MM.1S (cell line): ENCODE measurements around the gene CC2D2A.

Source experiments
- DNase-seq: peaks from one replicate; pipeline ENCODE4 v3.0.0-alpha.2; 2015
- H2AFZ ChIP-seq: fragments of 300-600 bp; sonication (generic); 2 replicates; pipeline ENCODE4 v1.6.0; 2016; ENCODE audit warnings: antibody characterized with exemption, low read length
- H3F3A ChIP-seq: fragments of 300-600 bp; sonication (generic); 2 replicates; pipeline ENCODE4 v1.6.1; 2016; ENCODE audit warnings: mild to moderate bottlenecking, antibody characterized with exemption, low read length, moderate library complexity, mixed read lengths; ENCODE audit not compliant: insufficient read depth
- H3K27ac ChIP-seq: fragments of 300-600 bp; sonication (generic); 2 replicates; pipeline ENCODE4 v1.5.1; 2016; ENCODE audit warnings: mild to moderate bottlenecking, low read length
- H3K27me3 ChIP-seq: fragments of 300-600 bp; sonication (generic); replicated peaks from 2 replicates; pipeline ENCODE4 v1.6.0; 2016; ENCODE audit warnings: low read length; ENCODE audit not compliant: insufficient read depth
- H3K36me3 ChIP-seq: fragments of 300-600 bp; sonication (generic); replicated peaks from 2 replicates; pipeline ENCODE4 v1.6.1; 2016; ENCODE audit warnings: mild to moderate bottlenecking, low read length, mixed read lengths; ENCODE audit not compliant: insufficient read depth
- H3K4me1 ChIP-seq: fragments of 300-600 bp; sonication (generic); 2 replicates; pipeline ENCODE4 v1.6.1; 2016; ENCODE audit warnings: low read length, mixed read lengths
- H3K4me2 ChIP-seq: fragments of 300-600 bp; sonication (generic); 2 replicates; pipeline ENCODE4 v1.6.0; 2016; ENCODE audit warnings: low read depth, low read length
- H3K4me3 ChIP-seq: fragments of 300-600 bp; sonication (generic); 2 replicates; pipeline ENCODE4 v1.5.1; 2016; ENCODE audit warnings: low read length, mixed read lengths
- H3K79me2 ChIP-seq: fragments of 300-600 bp; sonication (generic); 2 replicates; pipeline ENCODE4 v1.6.1; 2016; ENCODE audit warnings: mixed run types, low read length, mixed read lengths
- H3K9ac ChIP-seq: fragments of 300-600 bp; sonication (generic); 2 replicates; pipeline ENCODE4 v1.6.1; 2016; ENCODE audit warnings: low read length, mixed read lengths
- H3K9me2 ChIP-seq: fragments of 300-600 bp; sonication (generic); replicated peaks from 2 replicates; pipeline ENCODE4 v1.6.1; 2016; ENCODE audit warnings: mild to moderate bottlenecking, low read length, mixed read lengths; ENCODE audit not compliant: insufficient read depth
- H3K9me3 ChIP-seq: fragments of 300-600 bp; sonication (generic); replicated peaks from 2 replicates; pipeline ENCODE4 v1.6.1; 2016; ENCODE audit warnings: mild to moderate bottlenecking, low read length, mixed read lengths; ENCODE audit not compliant: insufficient read depth
- H4K20me1 ChIP-seq: fragments of 300-600 bp; sonication (generic); 2 replicates; pipeline ENCODE4 v1.6.1; 2016; ENCODE audit warnings: mild to moderate bottlenecking, low read length, moderate library complexity, mixed read lengths; ENCODE audit not compliant: insufficient read depth
- CTCF ChIP-seq: fragments of 300-600 bp; sonication (generic); IDR thresholded peaks from 2 replicates; pipeline ENCODE4 v1.5.1; 2016; ENCODE audit warnings: antibody characterized with exemption, low read length, mixed read lengths
- EZH2 ChIP-seq: fragments of 300-600 bp; sonication (generic); optimal IDR thresholded peaks from 2 replicates; pipeline ENCODE3; 2017; ENCODE audit warnings: low read depth, mild to moderate bottlenecking, antibody characterized with exemption, low read length, mixed read lengths
- EZH2phosphoT487 ChIP-seq: fragments of 300-600 bp; sonication (generic); IDR thresholded peaks from 2 replicates; pipeline ENCODE4 v1.6.1; 2018; ENCODE audit warnings: antibody characterized with exemption, low read length

CC2D2A gene

DNA sequence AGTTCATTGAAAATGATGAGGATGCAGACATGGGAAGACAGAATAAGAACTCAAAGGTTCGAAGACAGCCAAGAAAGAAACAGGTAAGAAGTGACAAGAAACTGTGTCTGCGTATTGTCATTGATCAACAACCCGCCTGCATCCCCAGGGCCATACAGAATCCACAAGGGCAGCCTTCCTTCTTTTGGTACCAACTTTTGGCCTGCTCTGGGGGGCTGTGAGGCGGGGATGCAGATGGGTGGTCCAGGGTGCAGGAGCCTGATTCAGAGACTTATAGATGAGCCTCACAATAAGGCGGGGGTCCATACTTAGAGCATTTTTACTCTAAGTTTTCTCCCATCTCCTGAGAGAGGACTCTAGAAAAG is 9.0 kb downstream of the CC2D2A start:
- H3K27ac ChIP-seq: no peak overlapping the region
- DNase-seq: no peak
- H3F3A ChIP-seq: no peaks in the 10 kb centered on the region
- no peaks in the 10 kb centered on the region for H4K20me1 ChIP-seq
- H3K36me3 ChIP-seq: no peaks in the 10 kb centered on the region
- H3K79me2 ChIP-seq: no peaks in the 10 kb centered on the region
- no peak overlapping the region for H3K4me3 ChIP-seq
- H3K27me3 ChIP-seq: no peaks in the 10 kb centered on the region
- H3K9me2 ChIP-seq: no peaks in the 10 kb centered on the region
- H2AFZ ChIP-seq: no peak overlapping the region
- H3K4me1 ChIP-seq: no peaks in the 10 kb centered on the region
- no peak for TF ChIP-seq CTCF
- no peak for TF ChIP-seq EZH2
- TF ChIP-seq EZH2phosphoT487: no peak
- H3K9ac ChIP-seq: no peak overlapping the region
- H3K4me2 ChIP-seq: no peak overlapping the region
- H3K9me3 ChIP-seq: no peaks in the 10 kb centered on the region

- no peak overlapping the region for H2AFZ ChIP-seq
These were observed 9.6 kb downstream of the CC2D2A start for GRCh38 chr4:15479089-15479912.

GRCh38 chr4:15479913-15480185 is 10.2 kb downstream of the CC2D2A start:
- H3K36me3 ChIP-seq: no peaks in the 10 kb centered on the region
- no peak overlapping the region for H3K27ac ChIP-seq
- H3K9ac ChIP-seq: no peak overlapping the region
- H3K27me3 ChIP-seq: no peaks in the 10 kb centered on the region
- no peaks in the 10 kb centered on the region for H4K20me1 ChIP-seq
- no peak overlapping the region for H3K4me3 ChIP-seq
- DNase-seq: no peak
- H3K9me2 ChIP-seq: no peaks in the 10 kb centered on the region
- no peaks in the 10 kb centered on the region for H3F3A ChIP-seq
- H3K79me2 ChIP-seq: no peaks in the 10 kb centered on the region
- no peak overlapping the region for H3K4me2 ChIP-seq
- no peaks in the 10 kb centered on the region for H3K9me3 ChIP-seq
- no peak for TF ChIP-seq EZH2
- no peak for TF ChIP-seq EZH2phosphoT487
- TF ChIP-seq CTCF: no peak
- no peak overlapping the region for H2AFZ ChIP-seq
- no peaks in the 10 kb centered on the region for H3K4me1 ChIP-seq

More at GRCh38 chr4:15479089-15479912, 9.6 kb downstream of the CC2D2A start:
- H3F3A ChIP-seq: no peaks in the 10 kb centered on the region
- no peak overlapping the region for H3K4me2 ChIP-seq
- no peaks in the 10 kb centered on the region for H3K9me2 ChIP-seq
- no peaks in the 10 kb centered on the region for H3K4me1 ChIP-seq
- H3K36me3 ChIP-seq: no peaks in the 10 kb centered on the region
- H3K9ac ChIP-seq: no peak overlapping the region
- no peaks in the 10 kb centered on the region for H4K20me1 ChIP-seq
- H3K27me3 ChIP-seq: no peaks in the 10 kb centered on the region
- no peaks in the 10 kb centered on the region for H3K9me3 ChIP-seq
- no peaks in the 10 kb centered on the region for H3K79me2 ChIP-seq
- H3K27ac ChIP-seq: no peak overlapping the region
- DNase-seq: peak; percentile 23
- H3K4me3 ChIP-seq: no peak overlapping the region
- TF ChIP-seq CTCF (peak; percentile 50), EZH2phosphoT487 (no peak)
